Subcutaneous abdominal adipose tissue (tissue), 5 donors: ENCODE data around the gene SRGAP1.

ENCODE experiments used
- H3K27ac ChIP-seq: one replicate; pipeline ENCODE4 v1.7.0; 2013; ENCODE audit warnings: low read depth, mild to moderate bottlenecking, inconsistent platforms, low read length, moderate library complexity
- H3K27me3 ChIP-seq, 5 donors: one replicate each; pipeline ENCODE4 v1.7.0; 2013; ENCODE audit warnings: low read length in 5 of 5, inconsistent platforms in 1 of 5; ENCODE audit not compliant: control insufficient read depth in 5 of 5, insufficient read depth in 4 of 5
- H3K36me3 ChIP-seq, 5 donors: one replicate each; pipeline ENCODE4 v1.7.0; 2013; ENCODE audit warnings: low read length in 5 of 5; ENCODE audit not compliant: control insufficient read depth in 5 of 5, insufficient read depth in 5 of 5
- H3K4me1 ChIP-seq, 5 donors: one replicate each; pipeline ENCODE4 v1.7.0; 2013; ENCODE audit warnings: low read length in 5 of 5, mild to moderate bottlenecking in 3 of 5, moderate library complexity in 1 of 5; ENCODE audit not compliant: control insufficient read depth in 5 of 5, insufficient read depth in 5 of 5
- H3K4me3 ChIP-seq, 5 donors: one replicate each; pipeline ENCODE4 v1.7.0; 2013; ENCODE audit warnings: low read length in 5 of 5, low read depth in 1 of 5
- H3K9ac ChIP-seq, 5 donors: one replicate each; pipeline ENCODE4 v1.7.0; 2013; ENCODE audit warnings: low read length in 5 of 5, mild to moderate bottlenecking in 4 of 5, moderate library complexity in 3 of 5
- H3K9me3 ChIP-seq, 5 donors: one replicate each; pipeline ENCODE4 v1.7.0; 2013; ENCODE audit warnings: low read length in 5 of 5; ENCODE audit not compliant: control insufficient read depth in 5 of 5
- donor health status: healthy.
- donor health status: healthy.
- donor health status: healthy.
- donor health status: healthy.
- donor health status: healthy.

The SRGAP1 gene

DNA sequence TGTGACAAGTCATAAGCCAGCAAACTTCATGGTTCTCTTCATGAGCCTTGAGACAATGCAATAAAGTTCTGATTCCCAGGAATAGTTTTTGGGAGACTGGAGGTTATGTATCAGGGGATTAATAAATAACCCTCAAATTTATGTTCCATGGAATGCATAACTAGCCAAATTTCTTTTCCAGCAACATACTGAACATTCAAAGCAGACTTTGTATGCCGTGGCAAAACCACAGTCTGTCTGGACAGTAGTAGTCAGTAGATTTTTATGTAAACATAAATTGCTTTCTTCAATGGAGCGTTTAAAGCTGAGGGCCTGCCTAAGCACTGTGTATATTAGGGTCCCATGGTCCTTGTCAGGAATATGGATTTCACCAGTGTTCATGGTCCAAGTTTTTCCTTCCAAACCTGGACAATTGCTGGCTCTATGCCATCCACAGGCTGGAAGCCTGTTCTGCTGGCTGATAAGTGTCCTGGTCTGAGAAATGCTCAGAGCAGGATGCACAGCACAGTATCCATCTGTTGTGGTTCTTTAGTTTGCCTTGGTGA, 144.9 kb downstream of the SRGAP1 start:
- Histone ChIP-seq H3K36me3 (peaks cover 0 to 11% (median 0%) of the 10 kb centered on the region in 5 donors), H3K9ac (no peak overlapping the region), H3K4me3 (no peak overlapping the region), H3K4me1 (peaks cover 0 to 24% (median 22%) of the 10 kb centered on the region in 5 donors), H3K27me3 (no peaks in the 10 kb centered on the region), H3K27ac (no peak overlapping the region), H3K9me3 (no peaks in the 10 kb centered on the region)

DNA sequence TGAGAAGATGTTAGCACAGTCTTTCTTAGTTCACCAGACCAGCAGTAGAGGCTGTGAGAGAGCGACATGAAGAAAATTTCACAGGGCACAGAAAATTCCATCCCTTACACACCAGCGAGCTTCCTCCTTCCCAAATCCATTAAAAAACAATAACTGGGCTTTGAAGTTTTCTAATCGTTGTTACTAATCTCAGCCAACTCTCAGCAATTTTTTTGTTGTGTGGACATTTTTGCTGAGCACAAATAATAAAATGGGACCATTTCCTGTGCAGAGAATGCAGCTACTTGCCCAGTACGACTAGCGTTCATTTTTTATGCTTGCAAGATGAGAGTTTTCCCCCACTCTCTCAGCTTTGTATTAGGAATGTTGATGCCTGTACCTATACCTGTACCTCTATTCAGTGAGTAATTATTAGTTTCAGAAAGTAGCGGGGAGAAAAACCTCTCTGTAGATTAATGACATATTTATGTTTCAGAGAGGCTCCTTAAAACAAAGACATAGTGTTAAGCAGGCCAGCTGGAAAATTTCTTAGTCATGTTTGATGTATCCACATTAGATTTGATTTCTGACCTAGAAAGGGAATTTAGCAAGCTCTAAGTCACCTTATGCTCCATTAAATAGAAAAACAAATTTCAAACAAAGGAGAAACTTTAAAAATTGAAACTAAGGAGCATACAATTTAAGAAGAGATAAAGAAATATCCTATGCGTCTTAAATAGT, 146.5 kb downstream of the SRGAP1 start:
- H3K27ac ChIP-seq: no peak overlapping the region
- peaks cover 0 to 24% (median 22%) of the 10 kb centered on the region in 5 donors for H3K4me1 ChIP-seq
- no peaks in the 10 kb centered on the region for H3K27me3 ChIP-seq
- no peak overlapping the region for H3K4me3 ChIP-seq
- H3K9ac ChIP-seq: no peak overlapping the region
- H3K9me3 ChIP-seq: no peaks in the 10 kb centered on the region
- peaks cover 0 to 8% (median 0%) of the 10 kb centered on the region in 5 donors for H3K36me3 ChIP-seq

DNA sequence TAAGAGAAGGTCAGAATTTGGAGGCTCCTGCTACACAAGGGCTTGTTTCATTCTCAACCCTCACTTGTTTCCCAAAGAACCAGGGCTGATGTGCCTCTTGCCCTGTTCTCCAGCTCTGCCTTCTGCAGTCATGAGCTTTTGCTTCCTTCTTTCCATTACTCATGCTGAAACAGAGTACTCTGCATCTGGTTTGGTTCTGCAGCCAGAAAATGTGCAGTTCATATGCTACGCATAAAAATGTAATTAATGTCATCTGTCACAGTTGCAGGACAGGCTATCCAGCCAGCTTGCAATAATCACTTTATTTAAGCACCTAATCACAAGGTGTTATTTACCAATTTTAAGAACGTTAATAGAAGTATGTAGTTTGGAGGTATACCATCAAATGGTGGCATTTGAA, 150.2 kb downstream of the SRGAP1 start:
- Histone ChIP-seq H3K9ac (no peak overlapping the region), H3K36me3 (peaks cover 0 to 8% (median 0%) of the 10 kb centered on the region in 5 donors), H3K4me1 (peaks cover 0 to 20% (median 18%) of the 10 kb centered on the region in 5 donors), H3K4me3 (no peak overlapping the region), H3K27me3 (no peaks in the 10 kb centered on the region), H3K27ac (no peak overlapping the region), H3K9me3 (no peaks in the 10 kb centered on the region)

DNA sequence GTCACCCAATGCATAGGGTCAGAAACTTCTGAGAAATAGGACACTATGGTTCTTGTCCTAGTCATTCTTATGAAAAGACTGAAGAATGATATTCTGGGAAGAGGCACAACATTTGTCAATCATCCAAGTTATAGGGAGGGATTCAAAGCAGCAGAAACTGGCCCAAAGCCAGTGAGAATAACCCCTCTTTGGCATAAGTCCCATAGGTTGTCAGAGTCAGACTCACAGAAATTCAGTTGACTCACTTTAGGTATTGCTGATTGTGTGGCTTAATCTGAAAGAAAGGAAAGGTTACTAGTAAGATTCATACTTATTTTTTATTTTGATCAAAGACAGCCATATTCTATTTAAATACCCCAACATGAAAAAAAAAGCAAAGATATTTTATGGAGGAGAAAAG, 151.0 kb downstream of the SRGAP1 start:
- H3K4me1 ChIP-seq: peaks cover 0 to 20% (median 18%) of the 10 kb centered on the region in 5 donors
- H3K4me3 ChIP-seq: no peak overlapping the region
- H3K27ac ChIP-seq: no peak overlapping the region
- H3K9me3 ChIP-seq: no peaks in the 10 kb centered on the region
- H3K36me3 ChIP-seq: peaks cover 0 to 7% (median 0%) of the 10 kb centered on the region in 5 donors
- H3K27me3 ChIP-seq: no peaks in the 10 kb centered on the region
- H3K9ac ChIP-seq: no peak overlapping the region

DNA sequence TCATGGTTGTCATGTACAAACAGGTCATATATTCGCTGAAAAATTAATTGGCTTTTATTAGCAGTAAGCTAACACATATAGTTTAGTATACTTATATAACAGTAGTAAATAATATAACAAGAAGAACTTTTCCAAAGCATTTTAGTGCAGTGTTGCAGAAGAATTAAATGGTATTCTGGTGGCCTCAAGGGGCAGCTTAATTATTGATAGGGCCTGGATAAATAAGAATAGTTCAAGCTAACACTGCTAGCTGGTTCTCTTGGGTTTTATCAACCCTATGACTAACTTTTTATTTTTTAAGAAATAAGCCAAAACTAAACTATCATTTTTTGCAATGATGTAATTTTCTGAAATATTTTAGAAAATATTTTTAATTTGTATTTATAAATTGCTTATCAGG, 152.1 kb downstream of the SRGAP1 start:
- peaks cover 0 to 20% (median 15%) of the 10 kb centered on the region in 5 donors for H3K4me1 ChIP-seq
- H3K27ac ChIP-seq: no peak overlapping the region
- H3K9ac ChIP-seq: no peak overlapping the region
- peaks cover 0 to 3% (median 0%) of the 10 kb centered on the region in 5 donors for H3K36me3 ChIP-seq
- no peaks in the 10 kb centered on the region for H3K27me3 ChIP-seq
- no peaks in the 10 kb centered on the region for H3K9me3 ChIP-seq
- H3K4me3 ChIP-seq: no peak overlapping the region

DNA sequence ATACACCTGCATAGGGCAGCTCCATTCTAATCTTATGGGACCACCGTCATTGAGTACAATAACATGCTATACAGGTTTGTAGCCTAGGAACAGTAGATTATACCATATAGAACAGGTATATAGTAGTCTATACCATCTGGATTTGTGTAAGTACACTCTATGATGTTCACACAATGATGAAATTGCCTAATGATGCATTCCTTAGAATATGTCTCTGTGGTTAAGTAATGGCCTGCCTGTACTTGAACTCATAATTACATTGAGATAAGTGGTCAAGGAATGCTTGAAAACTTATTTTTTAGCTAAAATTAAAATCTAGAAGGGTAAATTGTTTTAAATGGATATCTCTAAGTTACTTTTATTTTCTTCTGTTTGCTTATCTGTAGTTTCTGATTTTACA, 152.7 kb downstream of the SRGAP1 start:
- H3K27ac ChIP-seq: no peak overlapping the region
- peaks cover 0 to 15% (median 15%) of the 10 kb centered on the region in 5 donors for H3K4me1 ChIP-seq
- H3K9ac ChIP-seq: no peak overlapping the region
- no peaks in the 10 kb centered on the region for H3K9me3 ChIP-seq
- no peaks in the 10 kb centered on the region for H3K27me3 ChIP-seq
- H3K4me3 ChIP-seq: no peak overlapping the region
- H3K36me3 ChIP-seq: peaks cover 0 to 3% (median 0%) of the 10 kb centered on the region in 5 donors

DNA sequence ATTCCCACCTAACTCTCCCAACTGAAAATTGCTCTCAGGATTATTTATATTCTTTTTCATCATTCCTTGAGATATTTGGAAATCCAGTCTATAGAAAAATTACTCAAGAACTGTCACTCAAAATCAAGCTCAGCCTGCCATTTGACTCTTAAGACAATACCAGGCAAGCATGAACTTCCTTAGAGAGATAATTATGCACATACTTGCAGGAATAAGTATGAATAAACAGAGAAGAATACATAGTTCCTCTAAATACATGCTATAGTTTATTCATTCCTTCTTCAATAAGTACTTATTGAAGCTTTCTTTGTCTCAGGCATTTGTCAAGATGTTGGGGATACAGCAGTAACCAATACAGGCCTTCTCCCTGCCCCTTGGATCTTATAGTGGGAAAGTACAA, 154.1 kb downstream of the SRGAP1 start:
- Histone ChIP-seq H3K27ac (no peak overlapping the region), H3K4me3 (no peak overlapping the region), H3K36me3 (peaks cover 0 to 3% (median 0%) of the 10 kb centered on the region in 5 donors)

DNA sequence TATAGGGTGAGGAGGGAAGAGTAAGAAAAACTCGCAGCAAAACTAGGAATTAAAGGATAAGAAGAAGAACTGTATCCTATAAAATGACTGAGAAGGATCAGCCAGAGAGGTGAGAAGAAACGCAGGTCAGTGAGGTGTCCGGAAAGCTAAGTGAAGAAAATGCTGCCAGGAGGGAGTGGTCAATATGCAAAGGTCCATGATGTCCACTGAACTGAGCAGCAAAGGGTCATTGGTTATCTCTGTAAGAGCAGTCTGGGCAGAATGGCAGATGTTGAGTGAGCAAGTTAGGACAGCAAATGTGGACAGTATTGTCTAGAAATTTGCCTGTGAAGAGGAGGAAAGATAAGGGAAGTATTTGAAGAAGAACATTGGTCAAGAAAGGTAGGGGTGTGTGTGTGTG, 155.4 kb downstream of the SRGAP1 start:
- H3K4me1 ChIP-seq: peaks cover 0 to 3% (median 0%) of the 10 kb centered on the region in 5 donors
- H3K9ac ChIP-seq: no peak overlapping the region
- H3K36me3 ChIP-seq: peaks cover 0 to 3% (median 0%) of the 10 kb centered on the region in 5 donors
- no peak overlapping the region for H3K27ac ChIP-seq
- H3K4me3 ChIP-seq: no peak overlapping the region
- no peaks in the 10 kb centered on the region for H3K27me3 ChIP-seq
- H3K9me3 ChIP-seq: no peaks in the 10 kb centered on the region

More for the DNA sequence above, 154.1 kb downstream of the SRGAP1 start:
- no peaks in the 10 kb centered on the region for H3K9me3 ChIP-seq
- no peak overlapping the region for H3K9ac ChIP-seq
- H3K27me3 ChIP-seq: no peaks in the 10 kb centered on the region
- H3K4me1 ChIP-seq: peaks cover 0 to 6% (median 3%) of the 10 kb centered on the region in 5 donors

DNA sequence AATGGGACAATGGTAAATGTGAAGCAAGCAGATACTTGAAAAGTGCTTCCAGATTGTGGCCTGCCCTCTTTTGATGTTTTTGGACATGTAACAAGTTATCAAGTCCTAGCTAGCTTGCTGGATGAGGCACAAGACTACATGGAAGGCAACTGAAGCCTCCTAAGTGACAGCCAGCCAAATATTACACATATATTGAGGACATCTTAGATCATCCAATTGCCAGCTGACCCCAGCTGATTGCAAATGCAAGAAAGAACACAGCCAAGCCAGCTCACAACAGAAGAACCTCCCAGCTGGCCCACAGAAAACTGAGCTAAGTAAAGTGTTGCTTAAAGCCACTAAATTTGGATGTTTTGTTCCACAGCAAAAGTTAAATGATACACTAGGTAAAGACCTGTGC, 156.9 kb downstream of the SRGAP1 start:
- H3K9me3 ChIP-seq: no peaks in the 10 kb centered on the region
- H3K36me3 ChIP-seq: peaks cover 0 to 3% (median 0%) of the 10 kb centered on the region in 5 donors
- no peak overlapping the region for H3K9ac ChIP-seq
- peaks cover 0 to 3% (median 0%) of the 10 kb centered on the region in 5 donors for H3K4me1 ChIP-seq
- no peak overlapping the region for H3K27ac ChIP-seq
- no peaks in the 10 kb centered on the region for H3K27me3 ChIP-seq
- no peak overlapping the region for H3K4me3 ChIP-seq

DNA sequence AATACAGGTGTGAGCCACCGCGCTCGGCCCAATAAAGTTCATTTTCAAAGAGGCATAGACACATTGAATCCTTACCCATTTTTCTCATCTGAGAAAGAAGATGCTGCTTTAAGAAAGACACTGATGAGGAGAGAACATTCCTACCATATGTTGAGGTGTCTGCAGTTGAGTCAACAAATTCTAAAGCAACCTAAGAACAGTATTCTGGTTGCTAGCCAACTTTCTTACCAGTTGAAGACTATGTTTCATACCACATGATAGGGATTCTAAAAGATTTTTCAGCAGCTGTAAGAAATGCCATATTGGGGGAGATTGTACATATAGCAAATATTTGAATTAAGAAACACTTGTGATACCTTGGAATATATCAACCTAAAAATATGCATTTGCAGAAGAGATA, 160.1 kb downstream of the SRGAP1 start:
- Histone ChIP-seq H3K27me3 (no peaks in the 10 kb centered on the region), H3K9me3 (no peaks in the 10 kb centered on the region), H3K9ac (no peak overlapping the region), H3K4me3 (no peak overlapping the region), H3K4me1 (no peaks in the 10 kb centered on the region), H3K36me3 (peaks cover 0 to 3% (median 0%) of the 10 kb centered on the region in 5 donors), H3K27ac (no peak overlapping the region)
